ENCODE data around the gene IER5L. TPM values are rescaled to one million over a fixed set of nuclear protein-coding genes. Genes with fewer than 3 reads are reported as not detected.

Gene IER5L
- total and polyA plus RNA-seq, 9 of the 15 experiments (the other 6 are each of a cell fraction or from before 2014, with no cell fraction given): 0.14 to 11.9 (median 0.52) TPM

DNA sequence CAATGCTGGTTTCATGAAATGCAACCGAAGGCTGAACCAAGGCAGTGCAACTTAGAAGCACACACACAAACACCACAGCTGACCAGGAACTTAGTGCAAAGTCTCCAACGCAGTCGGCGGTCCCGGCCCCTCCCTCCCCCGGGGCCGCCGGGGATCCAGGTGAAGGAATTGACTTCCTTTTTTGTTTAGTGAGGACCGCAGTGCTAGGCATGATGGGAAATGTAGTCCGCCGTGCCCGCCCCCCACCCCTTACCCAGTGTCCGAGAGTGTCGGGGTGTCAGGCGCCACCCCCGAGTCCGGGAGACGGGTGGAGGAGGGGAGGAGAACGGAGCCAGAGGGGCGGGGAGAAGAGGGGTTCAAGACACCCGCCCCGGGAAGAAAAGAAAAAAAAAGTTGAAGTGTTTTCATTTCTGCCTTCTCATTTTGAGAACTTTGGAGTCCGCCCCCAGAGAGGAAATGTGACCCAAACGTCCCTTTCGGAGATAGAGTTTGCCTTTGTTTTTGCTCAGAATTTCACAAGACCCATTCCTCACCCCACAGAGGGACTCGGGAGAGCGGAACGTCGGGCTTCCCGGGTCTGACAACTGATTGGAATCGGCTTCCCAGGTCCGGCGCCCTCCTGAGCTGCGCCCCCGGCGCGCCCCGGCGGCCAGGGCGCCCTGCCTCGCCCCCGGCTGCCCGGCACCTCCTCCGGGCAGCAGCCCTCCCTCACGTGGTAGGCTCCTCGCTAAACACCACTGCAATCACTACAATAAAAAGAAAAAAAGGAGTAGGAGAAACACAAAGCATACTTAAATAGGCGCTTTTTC lies 2.0 kb downstream of the IER5L start (continued):
- TF ChIP-seq CLOCK (CRISPR knock-in tag; IDR thresholded peaks at IDR 0.05; ENCODE audit: borderline replicate concordance) (no peak), ZNF695 (CRISPR knock-in tag; IDR thresholded peaks at IDR 0.05) (no peak), BCLAF1 (IDR thresholded peaks at IDR 0.05; ENCODE audit: borderline replicate concordance in 1 of 2, control insufficient read depth in 1 of 2, low read depth in 2 of 2, low read length in 1 of 2) (no peak), SIN3A (IDR thresholded peaks at IDR 0.05; ENCODE audit: borderline replicate concordance in 2 of 2, control insufficient read depth in 1 of 2, low read depth in 2 of 2, low read length in 2 of 2) (no peak; a peak in 1 of 4 replicates), ZNF263 (CRISPR knock-in tag; IDR thresholded peaks at IDR 0.05; ENCODE audit: borderline replicate concordance) (no peak), ZBTB34 (CRISPR knock-in tag; IDR thresholded peaks at IDR 0.05) (no peak), RB1 (IDR thresholded peaks at IDR 0.05; ENCODE audit: low read depth) (no peak; the same call in 1 of the 2 replicates), ZNF217 (CRISPR knock-in tag; IDR thresholded peaks at IDR 0.05) (no peak), ZNF24 (IDR thresholded peaks at IDR 0.05) (no peak), SMARCE1 (IDR thresholded peaks at IDR 0.05) (no peak), POLR2B (IDR thresholded peaks at IDR 0.05; ENCODE audit: low read depth, partially characterized antibody) (no peak), CEBPG (CRISPR knock-in tag; IDR thresholded peaks at IDR 0.05) (no peak), CEBPG (tag; conservative IDR thresholded peaks at IDR 0.05 in 1 of 2, IDR thresholded peaks at IDR 0.05 in 1 of 2) (peak in 1 of 2 experiments; percentile 63; a peak in 2 of 4 replicates), HEY1 (CRISPR knock-in tag; IDR thresholded peaks at IDR 0.05; ENCODE audit: borderline replicate concordance) (no peak)
- TF ChIP-seq, protein P1, sequence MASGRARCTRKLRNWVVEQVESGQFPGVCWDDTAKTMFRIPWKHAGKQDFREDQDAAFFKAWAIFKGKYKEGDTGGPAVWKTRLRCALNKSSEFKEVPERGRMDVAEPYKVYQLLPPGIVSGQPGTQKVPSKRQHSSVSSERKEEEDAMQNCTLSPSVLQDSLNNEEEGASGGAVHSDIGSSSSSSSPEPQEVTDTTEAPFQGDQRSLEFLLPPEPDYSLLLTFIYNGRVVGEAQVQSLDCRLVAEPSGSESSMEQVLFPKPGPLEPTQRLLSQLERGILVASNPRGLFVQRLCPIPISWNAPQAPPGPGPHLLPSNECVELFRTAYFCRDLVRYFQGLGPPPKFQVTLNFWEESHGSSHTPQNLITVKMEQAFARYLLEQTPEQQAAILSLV (tag; IDR thresholded peaks at IDR 0.05): no peak
- TF ChIP-seq, protein P2, sequence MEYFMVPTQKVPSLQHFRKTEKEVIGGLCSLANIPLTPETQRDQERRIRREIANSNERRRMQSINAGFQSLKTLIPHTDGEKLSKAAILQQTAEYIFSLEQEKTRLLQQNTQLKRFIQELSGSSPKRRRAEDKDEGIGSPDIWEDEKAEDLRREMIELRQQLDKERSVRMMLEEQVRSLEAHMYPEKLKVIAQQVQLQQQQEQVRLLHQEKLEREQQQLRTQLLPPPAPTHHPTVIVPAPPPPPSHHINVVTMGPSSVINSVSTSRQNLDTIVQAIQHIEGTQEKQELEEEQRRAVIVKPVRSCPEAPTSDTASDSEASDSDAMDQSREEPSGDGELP (CRISPR knock-in tag; IDR thresholded peaks at IDR 0.05; ENCODE audit: borderline replicate concordance): peak; percentile 96

Measured in K562 (cell line).